Measurements from ENCODE around the gene PXDN. TPM values are rescaled to one million over a fixed set of nuclear protein-coding genes. Genes with fewer than 3 reads are reported as not detected.
"Not testable (repeated sequence)": the region's sequence is repeated elsewhere in the genome, so short reads cannot be mapped to it uniquely, and the experiment has no call there.

Gene PXDN
- total RNA-seq, 1 experiment from 2014 or later = 96.1 TPM

DNA sequence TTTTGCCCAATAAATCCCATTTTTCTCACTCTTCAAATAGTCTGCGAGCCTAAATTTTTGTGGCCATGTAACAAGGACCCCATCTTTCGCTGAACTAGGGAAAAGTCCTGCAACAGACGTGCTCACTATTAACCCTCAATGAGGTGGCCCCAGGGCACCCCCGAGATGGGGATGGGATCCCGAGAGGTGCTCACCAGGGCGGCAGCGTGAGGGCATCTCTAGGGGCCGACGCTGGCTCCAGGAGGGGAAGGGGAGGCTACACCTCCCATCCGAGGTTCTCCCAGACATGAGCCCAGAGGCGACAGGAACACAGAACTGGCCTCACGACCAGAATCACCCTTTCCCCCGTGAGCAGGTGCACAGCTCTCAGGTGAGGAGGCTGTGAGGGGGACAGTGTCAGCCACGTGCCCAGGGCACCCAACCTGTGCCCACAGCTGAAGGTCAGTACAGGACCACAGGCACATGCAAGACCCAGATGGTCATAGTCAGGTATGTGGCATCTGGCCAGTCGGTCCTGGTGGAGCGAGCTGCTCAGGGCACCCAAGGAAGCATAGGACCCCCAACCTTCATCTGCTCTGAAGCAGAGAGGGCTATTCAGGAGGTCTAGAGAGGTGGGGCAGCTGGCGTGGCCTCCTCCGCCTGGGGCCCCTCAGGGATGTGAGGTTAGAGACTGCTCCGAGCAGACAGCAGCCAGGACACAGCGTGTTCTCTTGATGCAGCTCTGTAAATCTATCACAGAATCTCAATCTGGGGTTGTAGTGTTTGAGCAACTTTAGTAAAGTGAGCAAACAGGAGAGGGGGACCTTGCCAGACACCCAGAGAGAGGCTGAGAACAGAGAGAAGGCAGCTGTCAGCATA is 62.8 kb downstream of the PXDN start:
- intact Hi-C loops (cut with micrococcal nuclease) = no loop called here
- Mint-ChIP-seq H3K36me3 (ENCODE audit: insufficient read depth, unreplicated experiment) (peaks cover 39% of the 10 kb centered on the region), H3K27me3 (ENCODE audit: insufficient read depth, unreplicated experiment) (no peaks in the 10 kb centered on the region), H3K27ac (ENCODE audit: low read depth, unreplicated experiment) (no peak overlapping the region), H3K4me3 (ENCODE audit: unreplicated experiment) (no peak overlapping the region), H3K9me3 (ENCODE audit: unreplicated experiment) (no peaks in the 10 kb centered on the region), H3K4me1 (ENCODE audit: insufficient read depth, unreplicated experiment) (peaks cover 6% of the 10 kb centered on the region)
- POLR2A ChIA-PET = no interaction called here
- TF ChIP-seq, protein P1, sequence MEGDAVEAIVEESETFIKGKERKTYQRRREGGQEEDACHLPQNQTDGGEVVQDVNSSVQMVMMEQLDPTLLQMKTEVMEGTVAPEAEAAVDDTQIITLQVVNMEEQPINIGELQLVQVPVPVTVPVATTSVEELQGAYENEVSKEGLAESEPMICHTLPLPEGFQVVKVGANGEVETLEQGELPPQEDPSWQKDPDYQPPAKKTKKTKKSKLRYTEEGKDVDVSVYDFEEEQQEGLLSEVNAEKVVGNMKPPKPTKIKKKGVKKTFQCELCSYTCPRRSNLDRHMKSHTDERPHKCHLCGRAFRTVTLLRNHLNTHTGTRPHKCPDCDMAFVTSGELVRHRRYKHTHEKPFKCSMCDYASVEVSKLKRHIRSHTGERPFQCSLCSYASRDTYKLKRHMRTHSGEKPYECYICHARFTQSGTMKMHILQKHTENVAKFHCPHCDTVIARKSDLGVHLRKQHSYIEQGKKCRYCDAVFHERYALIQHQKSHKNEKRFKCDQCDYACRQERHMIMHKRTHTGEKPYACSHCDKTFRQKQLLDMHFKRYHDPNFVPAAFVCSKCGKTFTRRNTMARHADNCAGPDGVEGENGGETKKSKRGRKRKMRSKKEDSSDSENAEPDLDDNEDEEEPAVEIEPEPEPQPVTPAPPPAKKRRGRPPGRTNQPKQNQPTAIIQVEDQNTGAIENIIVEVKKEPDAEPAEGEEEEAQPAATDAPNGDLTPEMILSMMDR (IDR thresholded peaks at IDR 0.05; ENCODE audit: unreplicated experiment) = no peak
- DNase-seq (ENCODE audit: unreplicated experiment) = no peak
- no TSS peak for BruUV-seq (replicated peaks)
- CTCF ChIA-PET = interaction anchor here (0.6 kb wide), 1 partner anchor 15 kb away, joined by 3 read pairs; no protein-coding TSS in a partner anchor

DNA sequence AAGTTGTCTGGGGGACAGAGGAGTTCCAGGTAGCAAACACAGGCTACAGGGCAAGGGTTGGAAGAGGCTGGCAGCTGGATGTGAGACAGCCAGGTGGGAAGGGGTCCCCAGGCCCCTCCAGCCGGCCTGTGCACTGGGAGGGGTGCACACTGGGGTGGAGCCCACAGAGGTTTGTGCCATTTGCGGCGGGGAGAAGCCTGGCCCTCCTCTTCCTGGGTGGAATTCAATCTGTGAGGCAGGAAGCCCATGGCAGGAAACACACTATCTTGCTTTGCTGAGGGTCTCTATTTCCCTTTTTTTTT is 63.3 kb downstream of the PXDN start:
- H3K27me3 Mint-ChIP-seq (ENCODE audit: insufficient read depth, unreplicated experiment) = no peaks in the 10 kb centered on the region
- no peaks in the 10 kb centered on the region for H3K4me1 Mint-ChIP-seq (ENCODE audit: insufficient read depth, unreplicated experiment)
- BruUV-seq (replicated peaks) = no TSS peak
- DNase-seq (ENCODE audit: unreplicated experiment) = no peak
- no peak overlapping the region for H3K27ac Mint-ChIP-seq (ENCODE audit: low read depth, unreplicated experiment)
- CTCF ChIA-PET = interaction anchor here (0.5 kb wide), 1 partner anchor 79 kb away, joined by 3 read pairs; no protein-coding TSS in a partner anchor
- TF ChIP-seq, protein P1 (IDR thresholded peaks at IDR 0.05; ENCODE audit: unreplicated experiment) = no peak
- H3K4me3 Mint-ChIP-seq (ENCODE audit: unreplicated experiment) = no peak overlapping the region
- POLR2A ChIA-PET = no interaction called here
- intact Hi-C loops (cut with micrococcal nuclease) = no loop called here
- H3K9me3 Mint-ChIP-seq (ENCODE audit: unreplicated experiment) = no peaks in the 10 kb centered on the region
- peaks cover 38% of the 10 kb centered on the region for H3K36me3 Mint-ChIP-seq (ENCODE audit: insufficient read depth, unreplicated experiment)

DNA sequence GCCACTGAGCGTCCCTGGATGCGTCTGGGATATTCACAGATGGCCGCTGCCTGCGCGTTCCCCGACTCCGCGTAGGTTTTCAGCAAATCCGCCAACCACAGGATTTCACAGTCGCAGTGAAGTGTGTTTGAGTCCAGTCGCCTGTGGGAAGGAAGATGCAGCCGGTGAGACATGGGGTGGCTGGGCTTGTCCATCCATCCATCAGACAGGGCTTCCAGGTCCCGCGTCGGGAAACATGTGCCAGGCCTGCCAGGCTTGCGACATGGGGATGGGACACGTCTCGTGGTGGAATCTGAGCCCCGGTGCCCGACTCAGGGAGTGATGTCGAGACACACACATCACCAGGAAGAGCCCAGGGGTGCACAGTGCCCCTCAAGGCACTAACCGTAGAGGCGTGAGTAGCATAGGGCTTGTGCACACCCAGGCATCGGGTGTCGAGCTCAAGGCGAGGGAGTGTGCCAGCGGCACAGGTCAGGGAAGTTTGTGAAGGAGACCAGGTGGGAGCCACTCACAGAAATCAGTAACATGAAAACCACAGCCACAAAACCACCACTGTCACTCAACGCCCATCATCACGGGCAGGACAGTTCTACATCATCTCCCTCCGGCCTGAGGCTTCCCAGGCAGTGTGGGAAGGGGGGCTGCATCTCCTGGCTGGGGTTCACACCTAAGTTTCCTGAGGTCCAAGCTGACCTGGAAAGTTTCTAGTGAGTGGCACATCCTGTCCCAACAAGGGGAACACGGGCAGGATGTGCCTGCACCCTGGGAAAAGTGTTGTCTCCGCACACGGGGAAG is 63.9 kb downstream of the PXDN start:
- Mint-ChIP-seq H3K4me3 (ENCODE audit: unreplicated experiment) (no peak overlapping the region), H3K36me3 (ENCODE audit: insufficient read depth, unreplicated experiment) (peaks cover 44% of the 10 kb centered on the region), H3K27me3 (ENCODE audit: insufficient read depth, unreplicated experiment) (no peaks in the 10 kb centered on the region), H3K4me1 (ENCODE audit: insufficient read depth, unreplicated experiment) (peaks cover 4% of the 10 kb centered on the region), H3K9me3 (ENCODE audit: unreplicated experiment) (no peaks in the 10 kb centered on the region), H3K27ac (ENCODE audit: low read depth, unreplicated experiment) (no peak overlapping the region)
- intact Hi-C loops (cut with micrococcal nuclease) = no loop called here
- TF ChIP-seq, protein P1 (IDR thresholded peaks at IDR 0.05; ENCODE audit: unreplicated experiment) = no peak
- ChIA-PET POLR2A (no interaction called here), CTCF (interaction anchor here (0.5 kb wide), 1 partner anchor 79 kb away, joined by 3 read pairs; no protein-coding TSS in a partner anchor)
- no peak for DNase-seq (ENCODE audit: unreplicated experiment)
- BruUV-seq (replicated peaks) = no TSS peak

DNA sequence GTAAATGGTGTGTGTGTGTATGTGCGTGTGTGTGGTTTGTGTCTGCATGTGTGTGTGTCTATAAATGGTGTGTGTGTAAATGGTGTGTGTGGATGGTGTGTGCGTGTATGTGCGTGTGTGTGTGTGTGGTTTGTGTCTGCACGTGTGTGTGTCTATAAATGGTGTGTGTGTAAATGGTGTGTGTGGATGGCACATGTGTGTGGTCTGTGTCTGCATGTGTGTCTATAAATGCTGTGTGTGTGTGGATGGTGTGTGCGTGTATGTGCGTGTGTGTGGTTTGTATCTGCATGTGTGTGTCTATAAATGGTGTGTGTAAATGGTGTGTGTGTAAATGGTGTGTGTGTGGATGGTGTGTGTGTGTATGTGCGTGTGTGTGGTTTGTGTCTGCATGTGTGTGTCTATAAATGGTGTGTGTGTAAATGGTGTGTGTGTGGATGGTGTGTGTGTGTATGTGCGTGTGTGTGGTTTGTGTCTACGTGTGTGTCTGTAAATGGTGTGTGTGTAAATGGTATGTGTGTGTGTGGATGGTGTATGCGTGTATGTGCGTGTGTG is 64.8 kb downstream of the PXDN start:
- Mint-ChIP-seq H3K4me1 (ENCODE audit: insufficient read depth, unreplicated experiment) (peaks cover 12% of the 10 kb centered on the region), H3K36me3 (ENCODE audit: insufficient read depth, unreplicated experiment) (peaks cover 44% of the 10 kb centered on the region)
- H3K9me3 Mint-ChIP-seq (ENCODE audit: unreplicated experiment); DNase-seq (ENCODE audit: unreplicated experiment); BruUV-seq (replicated peaks); POLR2A ChIA-PET; H3K4me3 Mint-ChIP-seq (ENCODE audit: unreplicated experiment); CTCF ChIA-PET; H3K27ac Mint-ChIP-seq (ENCODE audit: low read depth, unreplicated experiment); H3K27me3 Mint-ChIP-seq (ENCODE audit: insufficient read depth, unreplicated experiment): not testable (repeated sequence)
- intact Hi-C loops (cut with micrococcal nuclease) = loop anchor here (5.0 kb wide), 1 partner anchor 87 kb away; no protein-coding TSS in a partner anchor

DNA sequence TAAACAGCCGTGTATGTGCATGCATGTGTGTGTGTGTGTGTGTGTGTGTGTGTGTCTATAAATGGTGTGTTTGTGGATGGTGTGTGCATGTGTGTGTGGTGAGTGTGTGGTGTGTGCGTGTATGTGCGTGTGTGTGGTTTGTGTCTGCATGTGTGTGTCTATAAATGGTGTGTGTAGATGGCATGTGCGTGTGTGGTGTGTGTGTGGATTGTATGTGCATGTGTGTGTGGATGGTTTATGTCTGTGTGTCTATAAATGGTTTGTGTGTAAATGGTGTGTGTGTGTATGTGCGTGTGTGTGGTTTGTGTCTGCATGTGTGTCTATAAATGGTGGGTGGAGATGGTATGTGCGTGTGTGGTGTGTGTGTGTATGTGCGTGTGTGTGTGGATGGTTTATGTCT is 65.2 kb downstream of the PXDN start:
- H3K27me3 Mint-ChIP-seq (ENCODE audit: insufficient read depth, unreplicated experiment); H3K27ac Mint-ChIP-seq (ENCODE audit: low read depth, unreplicated experiment); H3K4me3 Mint-ChIP-seq (ENCODE audit: unreplicated experiment); DNase-seq (ENCODE audit: unreplicated experiment); BruUV-seq (replicated peaks); H3K9me3 Mint-ChIP-seq (ENCODE audit: unreplicated experiment): not testable (repeated sequence)
- POLR2A ChIA-PET = interaction anchor here (0.6 kb wide), 1 partner anchor 15 kb away, joined by 3 read pairs; no protein-coding TSS in a partner anchor
- CTCF ChIA-PET = interaction anchor here (0.6 to 2.2 kb wide), 3 partner anchors 72 to 908 kb away, joined by 3 to 6 read pairs (median 3); no protein-coding TSS in a partner anchor
- Mint-ChIP-seq H3K4me1 (ENCODE audit: insufficient read depth, unreplicated experiment) (peaks cover 12% of the 10 kb centered on the region), H3K36me3 (ENCODE audit: insufficient read depth, unreplicated experiment) (peaks cover 45% of the 10 kb centered on the region)
- intact Hi-C loops (cut with micrococcal nuclease) = loop anchor here (5.0 kb wide), 1 partner anchor 87 kb away; no protein-coding TSS in a partner anchor
